HL-60 (cell line): ENCODE data around the gene ZNF385D.

Source experiments
- DNase-seq, 2 experiments: peaks; one replicate each; pipeline ENCODE4 v3.0.0-alpha.2; 2010 to 2020; ENCODE audit warnings: low read depth in 1 of 2, low spot score in 1 of 2
- H3K27ac ChIP-seq: fragments of 250-450 bp; sonication (Bioruptor Pico); replicated peaks from 2 replicates; pipeline ENCODE4 v1.5.1; 2020; ENCODE audit warnings: mild to moderate bottlenecking, moderate library complexity
- H3K27me3 ChIP-seq: fragments of 250-450 bp; sonication (Bioruptor Pico); 2 replicates; pipeline ENCODE4 v1.5.1; 2021; ENCODE audit warnings: mild to moderate bottlenecking, moderate library complexity; ENCODE audit not compliant: insufficient read depth, poor library complexity, severe bottlenecking
- H3K4me3 ChIP-seq: replicated peaks from 2 replicates; pipeline ENCODE4 v1.5.1; 2011; ENCODE audit warnings: mild to moderate bottlenecking, control low read depth, low read length; ENCODE audit not compliant: insufficient read depth
- CTCF ChIP-seq: IDR thresholded peaks from one replicate; pipeline ENCODE4 v1.5.1; 2011; ENCODE audit warnings: low read length, control low read depth, inconsistent platforms; ENCODE audit not compliant: insufficient read depth
- GABPA ChIP-seq: IDR thresholded peaks from 2 replicates; pipeline ENCODE4 v1.6.1; 2012; ENCODE audit warnings: low read depth
- POLR2AphosphoS5 ChIP-seq: IDR thresholded peaks from 2 replicates; pipeline ENCODE4 v1.6.1; 2012; ENCODE audit warnings: low read depth
- SPI1 ChIP-seq: IDR thresholded peaks from 2 replicates; pipeline ENCODE4 v1.6.1; 2012; ENCODE audit warnings: low read depth, mild to moderate bottlenecking, borderline replicate concordance
- TF ChIP-seq, protein P1 (sequence below): IDR thresholded peaks from 2 replicates; pipeline ENCODE4 v1.6.1; 2012; ENCODE audit warnings: low read depth; ENCODE audit not compliant: insufficient replicate concordance

ZNF385D gene

DNA sequence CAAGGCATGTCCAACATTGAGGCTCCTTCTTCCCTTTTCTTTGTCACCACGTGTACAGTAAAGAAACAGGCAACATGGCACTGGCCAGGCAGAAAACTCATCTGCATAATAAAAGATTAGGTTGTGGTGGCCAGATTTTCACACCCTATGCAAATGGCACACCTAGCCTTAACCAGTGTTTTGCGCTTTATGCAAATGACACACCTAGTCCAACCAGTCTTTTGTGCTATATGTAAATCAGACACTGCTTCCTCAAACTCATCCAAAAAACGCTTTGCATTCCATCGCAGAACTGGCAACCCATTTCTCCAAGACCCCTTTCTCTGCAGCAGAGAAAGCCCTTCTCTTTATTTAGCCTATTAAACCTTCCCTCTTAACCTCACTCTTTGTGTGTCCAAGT is 109.1 kb downstream of the ZNF385D start:
- TF ChIP-seq, protein P1, sequence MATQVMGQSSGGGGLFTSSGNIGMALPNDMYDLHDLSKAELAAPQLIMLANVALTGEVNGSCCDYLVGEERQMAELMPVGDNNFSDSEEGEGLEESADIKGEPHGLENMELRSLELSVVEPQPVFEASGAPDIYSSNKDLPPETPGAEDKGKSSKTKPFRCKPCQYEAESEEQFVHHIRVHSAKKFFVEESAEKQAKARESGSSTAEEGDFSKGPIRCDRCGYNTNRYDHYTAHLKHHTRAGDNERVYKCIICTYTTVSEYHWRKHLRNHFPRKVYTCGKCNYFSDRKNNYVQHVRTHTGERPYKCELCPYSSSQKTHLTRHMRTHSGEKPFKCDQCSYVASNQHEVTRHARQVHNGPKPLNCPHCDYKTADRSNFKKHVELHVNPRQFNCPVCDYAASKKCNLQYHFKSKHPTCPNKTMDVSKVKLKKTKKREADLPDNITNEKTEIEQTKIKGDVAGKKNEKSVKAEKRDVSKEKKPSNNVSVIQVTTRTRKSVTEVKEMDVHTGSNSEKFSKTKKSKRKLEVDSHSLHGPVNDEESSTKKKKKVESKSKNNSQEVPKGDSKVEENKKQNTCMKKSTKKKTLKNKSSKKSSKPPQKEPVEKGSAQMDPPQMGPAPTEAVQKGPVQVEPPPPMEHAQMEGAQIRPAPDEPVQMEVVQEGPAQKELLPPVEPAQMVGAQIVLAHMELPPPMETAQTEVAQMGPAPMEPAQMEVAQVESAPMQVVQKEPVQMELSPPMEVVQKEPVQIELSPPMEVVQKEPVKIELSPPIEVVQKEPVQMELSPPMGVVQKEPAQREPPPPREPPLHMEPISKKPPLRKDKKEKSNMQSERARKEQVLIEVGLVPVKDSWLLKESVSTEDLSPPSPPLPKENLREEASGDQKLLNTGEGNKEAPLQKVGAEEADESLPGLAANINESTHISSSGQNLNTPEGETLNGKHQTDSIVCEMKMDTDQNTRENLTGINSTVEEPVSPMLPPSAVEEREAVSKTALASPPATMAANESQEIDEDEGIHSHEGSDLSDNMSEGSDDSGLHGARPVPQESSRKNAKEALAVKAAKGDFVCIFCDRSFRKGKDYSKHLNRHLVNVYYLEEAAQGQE: no peak
- TF ChIP-seq CTCF (no peak), GABPA (no peak), SPI1 (no peak), POLR2AphosphoS5 (no peak)
- Histone ChIP-seq H3K27ac (no peak overlapping the region), H3K27me3 (no peaks in the 10 kb centered on the region), H3K4me3 (no peak overlapping the region)
- no peak for DNase-seq

GRCh38 chr3:21638488-21638887 is 112.5 kb downstream of the ZNF385D start:
- no peak for DNase-seq
- Histone ChIP-seq H3K27ac (no peak overlapping the region), H3K4me3 (no peak overlapping the region), H3K27me3 (no peaks in the 10 kb centered on the region)
- TF ChIP-seq SPI1: no peak
- TF ChIP-seq POLR2AphosphoS5: no peak
- TF ChIP-seq, protein P1: no peak
- no peak for TF ChIP-seq CTCF
- TF ChIP-seq GABPA: no peak

GRCh38 chr3:21634112-21634511 is 116.9 kb downstream of the ZNF385D start:
- H3K4me3 ChIP-seq: no peak overlapping the region
- H3K27me3 ChIP-seq: no peaks in the 10 kb centered on the region
- no peak overlapping the region for H3K27ac ChIP-seq
- TF ChIP-seq POLR2AphosphoS5: no peak
- TF ChIP-seq SPI1: no peak
- TF ChIP-seq GABPA: no peak
- TF ChIP-seq, protein P1: no peak
- TF ChIP-seq CTCF: no peak
- no peak for DNase-seq
